CD14-positive monocyte (primary cell): ENCODE data around the gene MEP1A. TPM values are rescaled to one million over a fixed set of nuclear protein-coding genes. Genes with fewer than 3 reads are reported as not detected.
"Not testable (repeated sequence)": the region's sequence is repeated elsewhere in the genome, so short reads cannot be mapped to it uniquely, and the experiment has no call there.

Source experiments
- DNase-seq, 3 donors: peaks; one replicate each; pipeline ENCODE4 v3.0.0-alpha.2; 2011 to 2022
- H2AFZ ChIP-seq: 2 replicates; pipeline ENCODE4 v1.6.0; 2012; ENCODE audit warnings: mild to moderate bottlenecking, low read depth, low read length, inconsistent platforms; ENCODE audit not compliant: insufficient read depth, poor library complexity, severe bottlenecking
- H3K27ac ChIP-seq, 2 donors: 1 replicate in 1 of 2; 2 replicates in 1 of 2; pipeline ENCODE4 v1.5.1; 2012 to 2013; ENCODE audit warnings: low read length in 2 of 2, control low read depth in 1 of 2, inconsistent platforms in 1 of 2, low read depth in 1 of 2, mild to moderate bottlenecking in 1 of 2
- H3K27me3 ChIP-seq, 2 donors: one replicate each; pipeline versions ENCODE4 v1.6.0 to v1.6.1; 2011 to 2013; ENCODE audit warnings: low read length in 2 of 2; ENCODE audit not compliant: control insufficient read depth in 2 of 2, insufficient read depth in 2 of 2
- H3K36me3 ChIP-seq, 2 donors: replicated peaks in 1 of 2; 1 replicate in 1 of 2; 2 replicates in 1 of 2; pipeline versions ENCODE4 v1.5.1 to v1.6.1; 2012 to 2013; ENCODE audit warnings: low read length in 2 of 2, control low read depth in 1 of 2, inconsistent platforms in 1 of 2, mild to moderate bottlenecking in 1 of 2; ENCODE audit not compliant: insufficient read depth in 2 of 2, control insufficient read depth in 1 of 2
- H3K4me1 ChIP-seq, 2 donors: 1 replicate in 1 of 2; 2 replicates in 1 of 2; pipeline versions ENCODE4 v1.5.1 to v1.6.1; 2012 to 2013; ENCODE audit warnings: low read length in 2 of 2, control low read depth in 1 of 2, inconsistent platforms in 1 of 2, mild to moderate bottlenecking in 1 of 2, moderate library complexity in 1 of 2; ENCODE audit not compliant: insufficient read depth in 2 of 2, control insufficient read depth in 1 of 2
- H3K4me2 ChIP-seq: replicated peaks from 2 replicates; pipeline ENCODE3; 2012; ENCODE audit warnings: low read length, moderate library complexity, mild to moderate bottlenecking; ENCODE audit not compliant: poor library complexity, severe bottlenecking; ENCODE audit errors: extremely low read depth
- H3K4me3 ChIP-seq, 3 experiments: fragments of 200-600 bp in 1 of 3; sonication (generic) in 1 of 3; replicated peaks in 1 of 3; 1 replicate in 2 of 3; 2 replicates in 1 of 3; pipeline ENCODE4 v1.5.1; 2011 to 2013; ENCODE audit warnings: low read length in 3 of 3, mild to moderate bottlenecking in 3 of 3, control low read depth in 2 of 3, low read depth in 2 of 3, inconsistent platforms in 1 of 3, moderate library complexity in 1 of 3
- H3K79me2 ChIP-seq: 2 replicates; pipeline ENCODE4 v1.6.0; 2012; ENCODE audit warnings: mild to moderate bottlenecking, control low read depth, inconsistent platforms, low read length, moderate library complexity; ENCODE audit not compliant: insufficient read depth
- H3K9ac ChIP-seq: 2 replicates; pipeline ENCODE4 v1.6.0; 2017; ENCODE audit warnings: low read length, mild to moderate bottlenecking; ENCODE audit not compliant: insufficient read depth, poor library complexity, severe bottlenecking
- H3K9me3 ChIP-seq, 2 donors: replicated peaks in 1 of 2; 1 replicate in 1 of 2; 2 replicates in 1 of 2; pipeline versions ENCODE4 v1.5.1 to v1.6.1; 2012 to 2013; ENCODE audit warnings: low read length in 2 of 2, control low read depth in 1 of 2; ENCODE audit not compliant: control insufficient read depth in 1 of 2, insufficient read depth in 1 of 2
- H4K20me1 ChIP-seq: 2 replicates; pipeline ENCODE4 v1.6.0; 2012; ENCODE audit warnings: mild to moderate bottlenecking, low read length, control low read depth, moderate library complexity; ENCODE audit not compliant: insufficient read depth
- H3K27ac Mint-ChIP-seq, 7 donors: one replicate each; pipeline ENCODE4 v1.8.0; 2020; ENCODE audit warnings: mild to moderate bottlenecking in 7 of 7, mixed read lengths in 7 of 7, moderate library complexity in 6 of 7, inconsistent platforms in 2 of 7
- H3K27me3 Mint-ChIP-seq, 3 donors: one replicate each; pipeline ENCODE4 v1.8.0; 2021 to 2022; ENCODE audit warnings: low read depth in 3 of 3, mild to moderate bottlenecking in 3 of 3, mixed read lengths in 3 of 3, moderate library complexity in 3 of 3, inconsistent platforms in 1 of 3
- H3K36me3 Mint-ChIP-seq, 2 donors: one replicate each; pipeline ENCODE4 v1.8.0; 2020; ENCODE audit warnings: mixed read lengths in 2 of 2, inconsistent platforms in 1 of 2, mild to moderate bottlenecking in 1 of 2
- H3K4me1 Mint-ChIP-seq: one replicate; pipeline ENCODE4 v1.8.0; 2020; ENCODE audit warnings: mild to moderate bottlenecking, mixed read lengths
- H3K4me3 Mint-ChIP-seq, 2 donors: one replicate each; pipeline ENCODE4 v1.8.0; 2020; ENCODE audit warnings: mild to moderate bottlenecking in 2 of 2, mixed read lengths in 2 of 2, moderate library complexity in 1 of 2
- H3K9me3 Mint-ChIP-seq, 7 donors: one replicate each; pipeline ENCODE4 v1.8.0; 2020 to 2022; ENCODE audit warnings: mixed read lengths in 7 of 7, mild to moderate bottlenecking in 6 of 7, moderate library complexity in 6 of 7, inconsistent platforms in 2 of 7
- CTCF ChIP-seq: fragments of 200-600 bp; IDR thresholded peaks from one replicate; pipeline ENCODE4 v1.8.0; 2022; ENCODE audit warnings: antibody characterized with exemption, mild to moderate bottlenecking
- WGBS: methylation state at CpG from one replicate; pipeline ENCODE4 v1.1.5; 2013; ENCODE audit warnings: missing lambda C conversion rate; ENCODE audit not compliant: insufficient coverage; 5-methylcytosine and 5-hydroxymethylcytosine counted together
- intact Hi-C, 2 donors: fragments of 100-400 bp; cut with micrococcal nuclease; formaldehyde crosslinking; loops; one replicate each; pipeline versions ENCODE4 v1.15.0 to v1.15.1; 2023
- polyA plus RNA-seq, 3 donors: library from polyadenylated mRNA; depleted of rRNA in 1 of 3; unstranded in 2 of 3; stranded (reverse) in 1 of 3; fragments of 300-500 nt in 2 of 3; fragments of >200 nt in 1 of 3; fragmentation: Illumina TruSeq in 2 of 3; gene quantifications; 1 replicate in 2 of 3; 2 replicates in 1 of 3; pipeline ENCODE4 v1.2.3, GENCODE V29; 2012 to 2021

Gene MEP1A
- polyA plus RNA-seq, 3 donors: 0.05 to 0.10 (median 0.07) TPM

DNA sequence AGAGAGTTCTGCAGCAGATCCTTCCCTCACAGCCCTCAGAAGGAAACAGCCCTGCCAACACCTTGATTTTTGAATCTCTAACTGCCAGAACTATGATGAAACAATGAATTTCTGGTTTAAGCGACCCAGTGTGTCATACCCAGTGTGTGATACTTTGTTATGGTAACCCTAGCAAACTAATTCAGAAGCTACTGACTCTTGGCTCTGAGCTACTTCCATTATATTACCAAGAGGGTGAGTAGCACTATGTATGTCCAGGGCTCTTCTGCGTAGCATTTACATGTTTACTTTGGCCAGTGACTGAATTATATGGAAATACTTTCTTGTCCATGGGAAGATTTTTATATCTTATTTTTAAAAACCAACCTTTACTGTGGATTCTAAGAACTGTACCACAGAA is 29.7 kb upstream of the MEP1A start:
- Mint-ChIP-seq H3K27ac (no peak overlapping the region), H3K4me3 (no peak overlapping the region), H3K36me3 (peaks cover 0 to 4% of the 10 kb centered on the region in 2 donors), H3K27me3 (no peaks in the 10 kb centered on the region), H3K9me3 (peaks cover 0 to 7% (median 3%) of the 10 kb centered on the region in 7 donors), H3K4me1 (peaks cover 15% of the 10 kb centered on the region)
- no peaks in the 10 kb centered on the region for H3K27me3 ChIP-seq
- no peaks in the 10 kb centered on the region for H3K79me2 ChIP-seq
- intact Hi-C loops: no loop called here
- no peaks in the 10 kb centered on the region for H3K9me3 ChIP-seq
- WGBS: 80% methylated on average over 1 of the region's 2 CpGs
- no peak overlapping the region for H3K27ac ChIP-seq
- H3K4me3 ChIP-seq: no peak overlapping the region
- TF ChIP-seq CTCF: no peak
- H3K4me1 ChIP-seq: peaks cover 0 to 4% of the 10 kb centered on the region in 2 donors
- H4K20me1 ChIP-seq: no peaks in the 10 kb centered on the region
- H3K9ac ChIP-seq: no peak overlapping the region
- no peak overlapping the region for H2AFZ ChIP-seq
- DNase-seq: no peak
- no peaks in the 10 kb centered on the region for H3K36me3 ChIP-seq
- no peak overlapping the region for H3K4me2 ChIP-seq

GRCh38 chr6:46764280-46764679 is 28.9 kb upstream of the MEP1A start:
- H3K36me3 Mint-ChIP-seq, H3K79me2 ChIP-seq, H3K4me3 Mint-ChIP-seq, H3K4me3 ChIP-seq, H3K4me2 ChIP-seq, H3K9ac ChIP-seq, H2AFZ ChIP-seq, H3K36me3 ChIP-seq, H3K9me3 Mint-ChIP-seq, intact Hi-C loops, H3K4me1 ChIP-seq, H3K27ac ChIP-seq, DNase-seq, H3K27me3 ChIP-seq, H3K9me3 ChIP-seq, H4K20me1 ChIP-seq, H3K27me3 Mint-ChIP-seq: not testable (repeated sequence)
- 100% methylated on average over 1 of the region's 10 CpGs for WGBS
- Mint-ChIP-seq H3K4me1 (peaks cover 15% of the 10 kb centered on the region), H3K27ac (peak overlapping the region in 1 of 7 donors; percentile 51)
